Neural crest cell (in vitro differentiated cells): ENCODE data around the gene PEPD. TPM values are rescaled to one million over a fixed set of nuclear protein-coding genes. Genes with fewer than 3 reads are reported as not detected.

Source experiments
- DNase-seq: peaks from one replicate; pipeline ENCODE4 v3.0.0; 2021; ENCODE audit warnings: low read depth, mixed read lengths, low spot score
- H3K27ac Mint-ChIP-seq: one replicate; pipeline ENCODE4 v1.8.0; 2021; ENCODE audit warnings: mild to moderate bottlenecking, mixed read lengths; ENCODE audit not compliant: unreplicated experiment
- H3K27me3 Mint-ChIP-seq: 2 replicates; pipeline ENCODE4 v1.8.0; 2021; ENCODE audit warnings: low read depth, mild to moderate bottlenecking, mixed read lengths
- H3K36me3 Mint-ChIP-seq: 2 replicates; pipeline ENCODE4 v1.8.0; 2021; ENCODE audit warnings: low read depth, mild to moderate bottlenecking, mixed read lengths
- H3K4me1 Mint-ChIP-seq: 2 replicates; pipeline ENCODE4 v1.8.0; 2021; ENCODE audit warnings: mixed read lengths
- H3K4me3 Mint-ChIP-seq: one replicate; pipeline ENCODE4 v1.8.0; 2021; ENCODE audit warnings: mild to moderate bottlenecking, mixed read lengths
- H3K9me3 Mint-ChIP-seq: 2 replicates; pipeline ENCODE4 v1.8.0; 2021; ENCODE audit warnings: mixed read lengths
- total RNA-seq: library from RNA; stranded (reverse); gene quantifications from 2 replicates; pipeline ENCODE4 v1.2.1, GENCODE V29; 2021
- TF ChIP-seq, protein P1 (sequence below): fragments of 200-600 bp; sonication (generic); conservative IDR thresholded peaks from 2 replicates; pipeline ENCODE4 v1.5.0; 2021; ENCODE audit warnings: antibody characterized with exemption, mild to moderate bottlenecking

PEPD gene
- total RNA-seq, 1 donor from 2014 or later, result 39.0 TPM

DNA sequence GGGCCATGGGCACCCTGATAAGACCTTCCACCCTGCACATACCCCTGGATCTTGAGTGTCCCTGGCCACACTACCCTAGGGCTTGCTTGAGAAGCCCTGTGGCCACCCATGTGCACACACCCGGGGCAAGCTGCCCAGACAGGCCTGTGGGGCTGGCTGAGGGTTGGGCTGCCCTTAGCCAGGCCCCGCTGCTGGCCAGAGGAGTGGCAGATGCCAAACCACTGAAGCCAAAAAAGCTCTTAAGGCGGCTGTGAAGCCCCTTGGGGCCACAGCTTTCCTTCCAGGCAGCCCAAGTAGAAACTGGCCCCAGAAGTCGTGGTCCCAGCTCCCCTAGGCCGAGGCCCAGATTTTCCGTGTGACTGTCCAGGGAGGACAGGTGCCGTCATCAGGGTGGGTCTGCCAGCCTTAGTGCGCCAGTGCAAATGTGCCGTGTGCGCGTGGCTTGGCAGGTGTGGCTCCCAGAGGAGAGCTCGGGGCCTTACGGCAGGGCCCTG, 133.3 kb downstream of the PEPD start:
- no peak for DNase-seq
- peaks cover 6% of the 10 kb centered on the region for H3K4me1 Mint-ChIP-seq
- TF ChIP-seq, protein P1, sequence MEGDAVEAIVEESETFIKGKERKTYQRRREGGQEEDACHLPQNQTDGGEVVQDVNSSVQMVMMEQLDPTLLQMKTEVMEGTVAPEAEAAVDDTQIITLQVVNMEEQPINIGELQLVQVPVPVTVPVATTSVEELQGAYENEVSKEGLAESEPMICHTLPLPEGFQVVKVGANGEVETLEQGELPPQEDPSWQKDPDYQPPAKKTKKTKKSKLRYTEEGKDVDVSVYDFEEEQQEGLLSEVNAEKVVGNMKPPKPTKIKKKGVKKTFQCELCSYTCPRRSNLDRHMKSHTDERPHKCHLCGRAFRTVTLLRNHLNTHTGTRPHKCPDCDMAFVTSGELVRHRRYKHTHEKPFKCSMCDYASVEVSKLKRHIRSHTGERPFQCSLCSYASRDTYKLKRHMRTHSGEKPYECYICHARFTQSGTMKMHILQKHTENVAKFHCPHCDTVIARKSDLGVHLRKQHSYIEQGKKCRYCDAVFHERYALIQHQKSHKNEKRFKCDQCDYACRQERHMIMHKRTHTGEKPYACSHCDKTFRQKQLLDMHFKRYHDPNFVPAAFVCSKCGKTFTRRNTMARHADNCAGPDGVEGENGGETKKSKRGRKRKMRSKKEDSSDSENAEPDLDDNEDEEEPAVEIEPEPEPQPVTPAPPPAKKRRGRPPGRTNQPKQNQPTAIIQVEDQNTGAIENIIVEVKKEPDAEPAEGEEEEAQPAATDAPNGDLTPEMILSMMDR, result no peak
- H3K4me3 Mint-ChIP-seq, result no peak overlapping the region
- H3K27me3 Mint-ChIP-seq, result no peaks in the 10 kb centered on the region
- no peaks in the 10 kb centered on the region for H3K36me3 Mint-ChIP-seq
- H3K9me3 Mint-ChIP-seq, result no peaks in the 10 kb centered on the region
- H3K27ac Mint-ChIP-seq, result no peak overlapping the region

DNA sequence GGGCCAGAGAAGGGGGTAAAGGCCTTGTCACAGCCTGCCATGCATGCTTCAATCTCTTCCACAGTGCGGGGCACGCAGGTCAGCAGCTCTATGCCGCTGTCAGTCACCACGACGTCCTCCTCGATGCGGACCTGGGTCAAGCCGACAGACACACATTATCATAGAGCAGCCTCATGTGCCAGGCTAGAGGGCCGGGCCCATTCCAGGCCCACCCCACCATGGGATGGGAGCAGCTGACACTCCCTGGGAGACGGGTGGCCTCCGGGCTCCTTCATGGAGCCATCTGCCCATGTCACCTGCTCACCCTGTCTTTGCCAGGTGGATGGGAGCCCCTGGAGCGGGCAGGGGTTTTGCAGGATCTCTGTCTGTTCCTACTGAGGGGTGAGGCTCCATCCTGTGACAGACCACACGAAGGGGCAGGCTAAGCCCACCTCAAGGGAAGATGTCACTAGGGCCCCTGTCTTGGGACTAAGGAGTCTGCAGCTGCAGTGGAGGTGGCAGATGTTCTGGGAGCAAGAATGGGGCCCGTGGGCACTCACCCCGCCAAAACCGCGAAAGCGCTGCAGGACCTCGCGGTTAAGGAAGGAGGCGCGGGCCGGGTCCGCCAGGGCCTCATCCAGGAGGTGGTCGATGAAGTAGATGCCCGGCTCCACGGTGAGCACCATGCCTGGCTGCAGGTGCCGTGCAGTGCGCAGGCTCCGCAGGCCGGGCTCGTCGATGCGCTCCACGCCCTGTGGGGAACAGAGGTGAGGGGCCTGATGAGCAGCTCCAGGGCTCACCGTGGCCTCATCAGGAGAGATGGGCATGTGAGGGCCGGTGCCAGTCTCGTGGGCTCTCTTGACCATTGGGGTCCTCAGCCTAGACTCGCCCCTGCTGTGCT, 134.0 kb downstream of the PEPD start:
- H3K4me3 Mint-ChIP-seq, result no peak overlapping the region
- peaks cover 6% of the 10 kb centered on the region for H3K4me1 Mint-ChIP-seq
- DNase-seq, result no peak
- no peaks in the 10 kb centered on the region for H3K27me3 Mint-ChIP-seq
- H3K9me3 Mint-ChIP-seq, result no peaks in the 10 kb centered on the region
- TF ChIP-seq, protein P1, result no peak
- H3K36me3 Mint-ChIP-seq, result no peaks in the 10 kb centered on the region
- H3K27ac Mint-ChIP-seq, result no peak overlapping the region

DNA sequence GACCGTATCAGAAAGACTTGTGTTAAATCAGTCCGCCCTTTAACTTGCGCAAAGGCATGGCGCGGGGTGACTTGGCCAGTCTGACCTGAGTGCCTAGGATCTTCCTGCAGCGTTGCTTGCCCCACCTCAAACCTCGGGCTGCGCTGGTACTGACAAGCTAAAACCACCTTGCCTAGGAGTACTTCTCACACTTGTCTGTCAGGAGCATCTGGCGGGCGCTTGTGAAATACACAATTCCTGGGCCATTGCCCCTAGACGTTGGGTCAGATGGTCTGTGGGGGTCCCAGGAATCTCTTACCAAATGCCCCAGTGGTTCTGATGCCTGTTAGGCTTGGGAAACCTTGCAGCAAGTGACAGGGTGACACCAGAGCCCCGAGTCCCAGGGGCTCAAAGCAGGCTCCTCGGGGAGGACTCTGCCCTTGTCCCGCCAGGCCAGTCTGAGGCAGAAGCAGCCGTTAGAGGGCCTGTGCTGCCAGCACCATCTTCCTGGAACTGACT, 135.2 kb downstream of the PEPD start:
- Mint-ChIP-seq H3K9me3 (no peaks in the 10 kb centered on the region), H3K27ac (no peak overlapping the region), H3K27me3 (no peaks in the 10 kb centered on the region), H3K36me3 (no peaks in the 10 kb centered on the region), H3K4me3 (no peak overlapping the region), H3K4me1 (peaks cover 14% of the 10 kb centered on the region)
- TF ChIP-seq, protein P1, result no peak
- DNase-seq, result no peak

DNA sequence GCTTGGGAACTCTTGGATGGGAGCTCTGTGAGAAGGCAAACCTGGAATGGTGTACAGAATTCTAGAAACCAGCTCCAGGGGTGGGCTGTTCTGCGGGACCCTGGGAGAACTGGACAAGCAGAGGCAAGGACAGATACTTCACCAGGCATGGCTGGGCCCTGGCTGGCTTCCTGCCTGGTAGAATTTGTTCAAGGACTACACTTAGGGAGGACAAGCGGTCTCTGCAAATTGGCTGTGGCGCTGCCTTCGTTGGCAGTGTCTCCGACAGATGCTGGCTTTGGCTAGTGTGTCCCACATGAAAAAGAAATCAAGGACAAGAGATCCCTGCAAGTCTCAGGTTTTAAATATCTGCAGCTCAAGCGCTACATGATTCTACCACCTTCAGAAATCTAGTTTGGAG, 135.6 kb downstream of the PEPD start:
- Mint-ChIP-seq H3K9me3 (no peaks in the 10 kb centered on the region), H3K4me1 (peaks cover 14% of the 10 kb centered on the region), H3K27ac (no peak overlapping the region), H3K4me3 (no peak overlapping the region), H3K27me3 (no peaks in the 10 kb centered on the region), H3K36me3 (no peaks in the 10 kb centered on the region)
- no peak for DNase-seq
- TF ChIP-seq, protein P1, result no peak

DNA sequence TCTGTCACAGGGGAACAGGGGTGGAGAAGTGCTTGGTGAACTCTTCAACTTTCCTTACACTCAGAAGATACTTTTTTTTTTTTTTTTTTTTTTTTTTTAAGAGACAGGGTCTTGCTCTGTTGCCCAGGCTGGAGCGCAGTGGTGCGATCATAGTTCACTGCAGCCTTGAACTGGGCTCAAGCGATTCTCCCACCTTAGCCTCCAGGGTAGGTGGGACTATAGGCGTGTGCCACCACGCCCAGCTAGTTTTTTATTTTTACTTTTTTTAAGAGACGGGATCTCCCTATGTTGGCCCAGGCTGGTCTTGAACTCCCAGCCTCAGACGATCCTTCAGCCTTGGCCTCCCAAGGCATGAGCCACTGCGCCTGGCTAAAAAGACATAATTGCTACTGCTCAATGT, 136.6 kb downstream of the PEPD start:
- no peaks in the 10 kb centered on the region for H3K36me3 Mint-ChIP-seq
- no peak overlapping the region for H3K4me3 Mint-ChIP-seq
- H3K4me1 Mint-ChIP-seq, result peaks cover 14% of the 10 kb centered on the region
- TF ChIP-seq, protein P1, result no peak
- no peaks in the 10 kb centered on the region for H3K27me3 Mint-ChIP-seq
- H3K9me3 Mint-ChIP-seq, result no peaks in the 10 kb centered on the region
- peak overlapping the region; percentile 43 for H3K27ac Mint-ChIP-seq
- no peak for DNase-seq
